ENCODE data around the gene SUPT3H. TPM values are rescaled to one million over a fixed set of nuclear protein-coding genes. Genes with fewer than 3 reads are reported as not detected.

Gene SUPT3H
- total and polyA plus RNA-seq, 2 of the 8 experiments (the other 6 are each of a cell fraction or from before 2014, with no cell fraction given), result 18.8 to 23.0 TPM

DNA sequence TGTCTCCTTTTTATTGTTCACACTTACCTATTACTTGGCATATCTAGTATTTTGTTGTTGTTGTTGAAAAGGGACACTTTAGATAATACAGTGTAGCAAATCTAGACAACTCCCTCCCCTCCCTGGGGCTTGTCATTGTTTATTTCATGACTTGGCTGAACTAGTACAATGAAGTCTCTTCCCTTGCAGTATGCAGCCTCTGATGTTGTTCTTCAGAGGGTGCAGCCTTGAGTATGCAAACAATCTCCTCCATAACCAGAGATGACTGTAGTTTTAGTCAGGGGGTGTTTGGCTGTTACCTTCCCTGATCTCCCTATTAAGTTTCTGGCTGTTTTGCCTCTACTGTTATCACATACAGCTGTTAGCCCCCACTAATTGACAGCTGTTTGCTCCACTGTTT is 365.0 kb downstream of the SUPT3H start (continued):
- TF ChIP-seq, protein P1, sequence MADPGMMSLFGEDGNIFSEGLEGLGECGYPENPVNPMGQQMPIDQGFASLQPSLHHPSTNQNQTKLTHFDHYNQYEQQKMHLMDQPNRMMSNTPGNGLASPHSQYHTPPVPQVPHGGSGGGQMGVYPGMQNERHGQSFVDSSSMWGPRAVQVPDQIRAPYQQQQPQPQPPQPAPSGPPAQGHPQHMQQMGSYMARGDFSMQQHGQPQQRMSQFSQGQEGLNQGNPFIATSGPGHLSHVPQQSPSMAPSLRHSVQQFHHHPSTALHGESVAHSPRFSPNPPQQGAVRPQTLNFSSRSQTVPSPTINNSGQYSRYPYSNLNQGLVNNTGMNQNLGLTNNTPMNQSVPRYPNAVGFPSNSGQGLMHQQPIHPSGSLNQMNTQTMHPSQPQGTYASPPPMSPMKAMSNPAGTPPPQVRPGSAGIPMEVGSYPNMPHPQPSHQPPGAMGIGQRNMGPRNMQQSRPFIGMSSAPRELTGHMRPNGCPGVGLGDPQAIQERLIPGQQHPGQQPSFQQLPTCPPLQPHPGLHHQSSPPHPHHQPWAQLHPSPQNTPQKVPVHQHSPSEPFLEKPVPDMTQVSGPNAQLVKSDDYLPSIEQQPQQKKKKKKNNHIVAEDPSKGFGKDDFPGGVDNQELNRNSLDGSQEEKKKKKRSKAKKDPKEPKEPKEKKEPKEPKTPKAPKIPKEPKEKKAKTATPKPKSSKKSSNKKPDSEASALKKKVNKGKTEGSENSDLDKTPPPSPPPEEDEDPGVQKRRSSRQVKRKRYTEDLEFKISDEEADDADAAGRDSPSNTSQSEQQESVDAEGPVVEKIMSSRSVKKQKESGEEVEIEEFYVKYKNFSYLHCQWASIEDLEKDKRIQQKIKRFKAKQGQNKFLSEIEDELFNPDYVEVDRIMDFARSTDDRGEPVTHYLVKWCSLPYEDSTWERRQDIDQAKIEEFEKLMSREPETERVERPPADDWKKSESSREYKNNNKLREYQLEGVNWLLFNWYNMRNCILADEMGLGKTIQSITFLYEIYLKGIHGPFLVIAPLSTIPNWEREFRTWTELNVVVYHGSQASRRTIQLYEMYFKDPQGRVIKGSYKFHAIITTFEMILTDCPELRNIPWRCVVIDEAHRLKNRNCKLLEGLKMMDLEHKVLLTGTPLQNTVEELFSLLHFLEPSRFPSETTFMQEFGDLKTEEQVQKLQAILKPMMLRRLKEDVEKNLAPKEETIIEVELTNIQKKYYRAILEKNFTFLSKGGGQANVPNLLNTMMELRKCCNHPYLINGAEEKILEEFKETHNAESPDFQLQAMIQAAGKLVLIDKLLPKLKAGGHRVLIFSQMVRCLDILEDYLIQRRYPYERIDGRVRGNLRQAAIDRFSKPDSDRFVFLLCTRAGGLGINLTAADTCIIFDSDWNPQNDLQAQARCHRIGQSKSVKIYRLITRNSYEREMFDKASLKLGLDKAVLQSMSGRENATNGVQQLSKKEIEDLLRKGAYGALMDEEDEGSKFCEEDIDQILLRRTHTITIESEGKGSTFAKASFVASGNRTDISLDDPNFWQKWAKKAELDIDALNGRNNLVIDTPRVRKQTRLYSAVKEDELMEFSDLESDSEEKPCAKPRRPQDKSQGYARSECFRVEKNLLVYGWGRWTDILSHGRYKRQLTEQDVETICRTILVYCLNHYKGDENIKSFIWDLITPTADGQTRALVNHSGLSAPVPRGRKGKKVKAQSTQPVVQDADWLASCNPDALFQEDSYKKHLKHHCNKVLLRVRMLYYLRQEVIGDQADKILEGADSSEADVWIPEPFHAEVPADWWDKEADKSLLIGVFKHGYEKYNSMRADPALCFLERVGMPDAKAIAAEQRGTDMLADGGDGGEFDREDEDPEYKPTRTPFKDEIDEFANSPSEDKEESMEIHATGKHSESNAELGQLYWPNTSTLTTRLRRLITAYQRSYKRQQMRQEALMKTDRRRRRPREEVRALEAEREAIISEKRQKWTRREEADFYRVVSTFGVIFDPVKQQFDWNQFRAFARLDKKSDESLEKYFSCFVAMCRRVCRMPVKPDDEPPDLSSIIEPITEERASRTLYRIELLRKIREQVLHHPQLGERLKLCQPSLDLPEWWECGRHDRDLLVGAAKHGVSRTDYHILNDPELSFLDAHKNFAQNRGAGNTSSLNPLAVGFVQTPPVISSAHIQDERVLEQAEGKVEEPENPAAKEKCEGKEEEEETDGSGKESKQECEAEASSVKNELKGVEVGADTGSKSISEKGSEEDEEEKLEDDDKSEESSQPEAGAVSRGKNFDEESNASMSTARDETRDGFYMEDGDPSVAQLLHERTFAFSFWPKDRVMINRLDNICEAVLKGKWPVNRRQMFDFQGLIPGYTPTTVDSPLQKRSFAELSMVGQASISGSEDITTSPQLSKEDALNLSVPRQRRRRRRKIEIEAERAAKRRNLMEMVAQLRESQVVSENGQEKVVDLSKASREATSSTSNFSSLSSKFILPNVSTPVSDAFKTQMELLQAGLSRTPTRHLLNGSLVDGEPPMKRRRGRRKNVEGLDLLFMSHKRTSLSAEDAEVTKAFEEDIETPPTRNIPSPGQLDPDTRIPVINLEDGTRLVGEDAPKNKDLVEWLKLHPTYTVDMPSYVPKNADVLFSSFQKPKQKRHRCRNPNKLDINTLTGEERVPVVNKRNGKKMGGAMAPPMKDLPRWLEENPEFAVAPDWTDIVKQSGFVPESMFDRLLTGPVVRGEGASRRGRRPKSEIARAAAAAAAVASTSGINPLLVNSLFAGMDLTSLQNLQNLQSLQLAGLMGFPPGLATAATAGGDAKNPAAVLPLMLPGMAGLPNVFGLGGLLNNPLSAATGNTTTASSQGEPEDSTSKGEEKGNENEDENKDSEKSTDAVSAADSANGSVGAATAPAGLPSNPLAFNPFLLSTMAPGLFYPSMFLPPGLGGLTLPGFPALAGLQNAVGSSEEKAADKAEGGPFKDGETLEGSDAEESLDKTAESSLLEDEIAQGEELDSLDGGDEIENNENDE (IDR thresholded peaks at IDR 0.05; ENCODE audit: insufficient replicate concordance, low read length), result no peak
- TF ChIP-seq FOSL1 (IDR thresholded peaks at IDR 0.05; ENCODE audit: insufficient read depth, low read depth, low read length) (no peak), ASH2L (IDR thresholded peaks at IDR 0.05; ENCODE audit: low read length) (no peak)
